HepG2 (cell line): ENCODE data around the gene MEF2B.

Experiments
- GMEB1 ChIP-seq: sonication (generic); formaldehyde crosslinking; IDR thresholded peaks from 2 replicates; pipeline ENCODE4 v1.5.1; 2020; ENCODE audit warnings: missing genetic modification reagents, mild to moderate bottlenecking, borderline replicate concordance
- KLF15 ChIP-seq: sonication (generic); formaldehyde crosslinking; IDR thresholded peaks from 2 replicates; pipeline ENCODE4 v1.8.1; 2023; ENCODE audit warnings: borderline replicate concordance, mild to moderate bottlenecking, inconsistent platforms, missing genetic modification reagents, mixed read lengths
- POLR2G ChIP-seq: fragments of 200-400 bp; formaldehyde crosslinking; IDR thresholded peaks from 2 replicates; pipeline ENCODE4 v1.6.1; 2018; ENCODE audit warnings: mild to moderate bottlenecking, low read depth, low read length, moderate library complexity

- TF ChIP-seq KLF15 (CRISPR knock-in tag): no peak
- TF ChIP-seq POLR2G: no peak
- TF ChIP-seq GMEB1 (CRISPR knock-in tag): no peak
Measured at GRCh38 chr19:19209372-19209771, 39.3 kb upstream of the MEF2B start.
